HG03575 (cell line): ENCODE data around the gene NXPH4.

Experiments used
- ATAC-seq: cut with Tn5 transposase; IDR thresholded peaks from one replicate; pipeline ENCODE4 v1.9.1; 2021; ENCODE audit not compliant: unreplicated experiment, insufficient number of reproducible peaks, low FRiP score; ENCODE audit errors: extremely low read depth

The NXPH4 gene

GRCh38 chr12:57254506-57255280 is 38.1 kb downstream of the NXPH4 start:
- ATAC-seq = no peak

GRCh38 chr12:57255916-57256315 is 39.3 kb downstream of the NXPH4 start:
- no peak for ATAC-seq

GRCh38 chr12:57258977-57259970 is 42.7 kb downstream of the NXPH4 start:
- no peak for ATAC-seq

GRCh38 chr12:57260366-57260765 is 43.8 kb downstream of the NXPH4 start:
- ATAC-seq = no peak

GRCh38 chr12:57261428-57261865 is 44.9 kb downstream of the NXPH4 start:
- ATAC-seq = no peak

GRCh38 chr12:57262126-57262822 is 45.7 kb downstream of the NXPH4 start:
- no peak for ATAC-seq

- ATAC-seq = no peak
These were observed 46.5 kb downstream of the NXPH4 start for GRCh38 chr12:57263096-57263495.

- no peak for ATAC-seq
These were observed 50.1 kb downstream of the NXPH4 start for GRCh38 chr12:57266681-57267080.

- ATAC-seq = no peak
These were observed 51.7 kb downstream of the NXPH4 start for GRCh38 chr12:57268264-57268663.

- no peak for ATAC-seq
These were observed 54.4 kb downstream of the NXPH4 start for GRCh38 chr12:57270966-57271470.

- ATAC-seq = no peak
These were observed 56.0 kb downstream of the NXPH4 start for GRCh38 chr12:57272337-57273151.

- no peak for ATAC-seq
These were observed 56.9 kb downstream of the NXPH4 start for GRCh38 chr12:57273516-57273915.
